ENCODE results near the gene CYP11A1. TPM values are rescaled to one million over a fixed set of nuclear protein-coding genes. Genes with fewer than 3 reads are reported as not detected.
"Not testable (repeated sequence)": the region's sequence is repeated elsewhere in the genome, so short reads cannot be mapped to it uniquely, and the experiment has no call there.

The CYP11A1 gene
- polyA plus RNA-seq, 3 donors: 1.00 to 1.2 (median 1.1) TPM

DNA sequence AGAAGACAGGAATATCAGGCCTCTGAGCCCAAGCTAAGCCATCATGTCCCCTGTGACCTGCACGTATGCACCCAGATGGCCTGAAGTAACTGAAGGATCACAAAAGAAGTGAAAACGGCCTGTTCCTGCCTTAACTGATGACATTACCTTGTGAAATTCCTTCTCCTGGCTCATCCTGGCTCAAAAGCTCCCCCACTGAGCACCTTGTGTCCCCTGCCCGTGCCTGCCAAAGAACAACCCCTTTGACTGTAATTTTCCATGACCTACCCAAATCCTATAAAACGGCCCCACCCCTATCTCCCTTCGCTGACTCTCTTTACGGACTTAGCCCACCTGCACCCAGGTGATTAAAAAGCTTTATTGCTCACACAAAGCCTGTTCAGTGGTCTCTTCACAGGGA, 8.1 kb downstream of the CYP11A1 start:
- DNase-seq (ENCODE audit: extremely low read depth in 1 of 11, low read depth in 9 of 11, low spot score in 4 of 11): not testable (repeated sequence)

GRCh38 chr15:74357514-74357913, 9.9 kb downstream of the CYP11A1 start:
- DNase-seq (ENCODE audit: extremely low read depth in 1 of 11, low read depth in 9 of 11, low spot score in 4 of 11): not testable (repeated sequence)

DNA sequence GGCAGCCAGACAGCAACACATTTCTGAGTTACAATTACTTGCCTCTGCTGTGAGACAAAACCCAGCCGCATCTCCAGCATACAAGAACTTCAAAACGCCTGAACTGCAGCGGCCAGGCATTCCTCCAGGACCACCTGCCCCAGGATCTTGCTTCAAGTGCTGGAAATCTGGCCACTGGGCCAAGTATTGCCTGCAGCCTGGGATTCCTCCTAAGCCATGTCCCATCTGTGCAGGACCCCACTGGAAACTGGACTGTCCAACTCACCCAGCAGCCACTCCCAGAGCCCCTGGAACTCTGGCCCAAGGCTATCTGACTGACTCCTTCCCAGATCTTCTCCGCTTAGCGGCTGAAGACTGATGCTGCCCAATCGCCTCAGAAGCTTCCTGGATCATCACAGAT, 11.4 kb downstream of the CYP11A1 start:
- DNase-seq (ENCODE audit: extremely low read depth in 1 of 11, low read depth in 9 of 11, low spot score in 4 of 11): not testable (repeated sequence)

DNA sequence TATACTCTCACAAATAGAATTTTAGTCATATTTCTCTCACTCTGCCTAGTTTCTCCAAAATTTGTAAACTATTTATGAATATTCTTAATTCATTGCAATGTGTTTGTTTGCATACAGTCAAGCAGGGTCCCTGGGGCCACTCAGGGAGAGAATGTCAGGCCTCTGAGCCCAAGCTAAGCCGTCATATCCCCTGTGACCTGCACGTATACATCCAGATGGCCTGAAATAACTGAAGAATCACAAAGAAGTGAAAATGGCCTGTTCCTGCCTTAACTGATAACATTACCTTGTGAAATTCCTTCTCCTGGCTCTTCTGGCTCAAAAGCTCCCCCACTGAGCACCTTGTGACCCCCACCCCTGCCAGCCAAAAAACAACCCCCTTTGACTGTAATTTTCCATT, 13.5 kb downstream of the CYP11A1 start:
- DNase-seq (ENCODE audit: extremely low read depth in 1 of 11, low read depth in 9 of 11, low spot score in 4 of 11): not testable (repeated sequence)

- DNase-seq (ENCODE audit: extremely low read depth in 1 of 11, low read depth in 9 of 11, low spot score in 4 of 11): no peak
Observed at GRCh38 chr15:74352393-74352910, 15.0 kb downstream of the CYP11A1 start.

DNA sequence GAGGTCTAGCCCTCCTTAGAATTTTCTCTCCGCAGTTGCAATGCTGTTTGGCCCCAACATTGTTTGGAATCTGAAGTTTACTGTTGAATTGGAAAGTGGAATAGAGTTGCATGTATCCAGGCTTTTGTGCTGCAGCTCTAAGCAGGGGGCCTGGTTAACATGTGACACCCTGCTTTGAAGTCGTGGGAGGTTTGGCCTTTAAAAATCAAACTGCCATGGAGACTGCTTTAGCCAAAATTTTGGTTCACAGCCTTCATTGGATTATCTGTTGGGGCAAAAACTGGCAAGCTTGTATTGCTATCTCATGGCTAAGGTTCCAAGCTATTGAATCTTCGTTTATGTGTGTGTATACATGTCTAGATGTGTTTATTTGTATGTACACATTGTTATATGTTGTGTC, 15.8 kb downstream of the CYP11A1 start:
- DNase-seq (ENCODE audit: extremely low read depth in 1 of 11, low read depth in 9 of 11, low spot score in 4 of 11): no peak

DNA sequence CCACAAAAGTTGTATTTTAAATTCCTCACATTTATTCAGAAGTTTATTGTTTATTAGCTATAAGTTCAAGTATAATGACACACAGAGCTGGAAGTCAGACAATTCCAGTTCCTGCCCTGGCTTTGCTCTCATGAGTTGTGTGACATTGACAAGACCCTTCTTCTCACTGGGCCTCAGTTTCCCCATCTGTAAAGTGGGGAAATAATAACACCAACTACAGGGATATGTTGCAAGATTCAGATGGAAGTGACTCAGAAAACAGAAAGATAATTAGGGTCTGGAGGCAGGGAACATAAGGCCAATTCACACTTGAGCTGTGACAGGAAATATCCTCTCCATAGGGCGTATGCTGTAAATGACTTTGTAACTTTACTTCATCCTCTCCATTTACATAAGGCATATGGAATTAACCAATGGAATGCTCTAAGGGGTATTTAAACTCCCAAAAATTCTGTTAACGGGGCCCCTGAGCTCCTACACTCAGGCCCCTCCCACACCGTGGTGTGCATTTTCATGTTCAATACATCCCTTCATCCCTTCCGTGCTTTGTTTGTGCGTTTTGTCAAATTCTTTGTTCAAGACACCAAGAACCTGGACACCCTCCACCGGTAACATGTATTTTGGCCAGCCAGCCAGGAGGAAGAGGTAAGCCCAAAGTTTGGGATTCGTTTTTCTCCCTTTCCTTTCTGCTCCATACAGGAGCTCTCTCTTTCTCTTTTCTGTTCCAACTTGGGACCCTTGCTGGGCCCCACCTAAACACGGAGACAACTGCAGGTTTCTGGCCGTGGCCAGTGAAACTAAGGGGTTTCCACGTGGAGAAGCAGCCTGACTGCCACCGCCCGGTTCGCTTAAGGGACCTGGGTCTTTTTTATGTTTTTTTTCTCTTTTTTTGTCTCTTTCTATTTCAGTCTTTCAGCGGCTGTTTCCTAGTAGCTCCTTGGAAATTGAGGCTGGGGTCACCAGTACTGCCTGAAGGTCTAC, 16.9 kb downstream of the CYP11A1 start:
- DNase-seq (ENCODE audit: extremely low read depth in 1 of 11, low read depth in 9 of 11, low spot score in 4 of 11): no peak

DNA sequence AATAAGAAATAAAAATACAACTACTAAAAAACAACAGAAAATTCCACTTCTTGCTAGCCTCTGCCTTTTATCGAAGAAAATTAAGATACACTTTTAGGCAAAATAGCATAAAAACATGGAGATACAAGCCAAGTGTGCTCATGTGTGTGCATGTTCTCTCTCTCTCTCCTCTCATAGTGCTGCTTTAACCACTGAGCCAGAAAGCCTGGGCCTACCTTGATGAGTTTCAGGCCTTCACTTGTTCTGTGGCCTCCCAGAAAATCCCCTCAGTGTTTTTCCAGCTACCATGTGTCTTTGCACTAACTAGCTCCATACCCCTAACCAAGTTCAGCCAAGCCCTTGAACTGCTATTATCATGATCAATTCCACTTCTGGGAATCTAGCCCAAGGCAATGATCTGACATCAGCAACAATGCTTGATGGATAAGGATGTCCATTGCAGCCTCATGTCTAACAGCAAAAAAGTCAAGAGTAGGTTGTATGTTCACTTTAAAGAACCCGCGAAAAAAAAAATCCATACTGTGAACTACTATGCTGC, 18.1 kb downstream of the CYP11A1 start:
- no peak for DNase-seq (ENCODE audit: extremely low read depth in 1 of 11, low read depth in 9 of 11, low spot score in 4 of 11)

GRCh38 chr15:74347757-74348250, 19.6 kb downstream of the CYP11A1 start:
- no peak for DNase-seq (ENCODE audit: extremely low read depth in 1 of 11, low read depth in 9 of 11, low spot score in 4 of 11)

GRCh38 chr15:74345051-74345450, 22.4 kb downstream of the CYP11A1 start:
- DNase-seq (ENCODE audit: extremely low read depth in 1 of 11, low read depth in 9 of 11, low spot score in 4 of 11): no peak

- DNase-seq (ENCODE audit: extremely low read depth in 1 of 11, low read depth in 9 of 11, low spot score in 4 of 11): no peak
Observed at GRCh38 chr15:74343797-74344127, 23.7 kb downstream of the CYP11A1 start.

GRCh38 chr15:74343127-74343796, 24.2 kb downstream of the CYP11A1 start:
- DNase-seq (ENCODE audit: extremely low read depth in 1 of 11, low read depth in 9 of 11, low spot score in 4 of 11): no peak

GRCh38 chr15:74340150-74340549, 27.3 kb downstream of the CYP11A1 start:
- no peak for DNase-seq (ENCODE audit: extremely low read depth in 1 of 11, low read depth in 9 of 11, low spot score in 4 of 11)

GRCh38 chr15:74339371-74339770, 28.1 kb downstream of the CYP11A1 start:
- no peak for DNase-seq (ENCODE audit: extremely low read depth in 1 of 11, low read depth in 9 of 11, low spot score in 4 of 11)

DNA sequence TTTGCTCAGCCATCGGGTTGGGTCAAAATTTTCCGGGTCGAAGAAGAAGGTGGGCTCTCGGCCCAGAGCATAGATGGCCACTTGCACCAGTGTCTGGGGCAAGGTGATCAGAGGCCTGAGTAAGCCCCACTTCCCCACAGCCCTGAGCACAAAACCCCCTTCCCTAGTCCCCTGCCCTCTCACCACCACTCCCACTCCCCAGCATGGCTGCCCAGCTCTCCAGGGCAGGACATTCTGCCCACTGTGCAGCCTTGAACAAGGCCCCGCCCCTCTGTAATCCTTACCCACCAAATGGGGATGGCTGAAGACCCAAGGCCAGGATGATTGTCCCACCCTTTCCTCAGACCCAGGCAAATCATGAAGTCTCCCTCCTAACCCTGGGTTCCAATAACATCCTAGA, 28.8 kb downstream of the CYP11A1 start:
- no peak for DNase-seq (ENCODE audit: extremely low read depth in 1 of 11, low read depth in 9 of 11, low spot score in 4 of 11)

DNA sequence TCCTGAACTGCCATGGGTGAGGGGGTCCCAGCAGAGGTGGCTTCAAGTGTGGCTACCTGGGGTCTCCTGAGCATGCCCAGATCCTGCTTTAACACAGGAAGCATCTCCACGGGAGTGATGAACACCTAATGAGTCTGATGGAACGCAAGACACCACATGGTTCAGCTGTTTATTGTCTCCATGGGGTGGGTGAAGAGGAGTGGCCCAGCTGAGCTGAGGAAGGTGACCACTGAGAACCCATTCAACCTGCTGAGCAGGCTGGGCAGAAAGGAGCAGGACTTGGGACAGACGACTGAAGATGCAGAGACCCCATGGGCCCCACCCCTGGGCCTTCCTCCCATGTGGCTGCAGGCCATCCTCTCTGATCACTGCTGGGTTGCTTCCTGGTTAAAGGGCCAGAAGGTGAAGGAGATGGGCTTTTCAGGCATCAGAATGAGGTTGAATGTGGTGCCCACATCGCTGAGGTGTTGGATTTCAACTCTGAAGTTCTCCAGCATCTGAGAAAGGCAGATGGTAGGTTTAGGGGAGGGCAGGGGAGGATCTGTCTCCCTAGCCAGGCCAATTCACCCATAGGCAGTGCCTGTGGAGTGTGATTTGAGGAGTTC, 29.7 kb downstream of the CYP11A1 start:
- no peak for DNase-seq (ENCODE audit: extremely low read depth in 1 of 11, low read depth in 9 of 11, low spot score in 4 of 11)

DNA sequence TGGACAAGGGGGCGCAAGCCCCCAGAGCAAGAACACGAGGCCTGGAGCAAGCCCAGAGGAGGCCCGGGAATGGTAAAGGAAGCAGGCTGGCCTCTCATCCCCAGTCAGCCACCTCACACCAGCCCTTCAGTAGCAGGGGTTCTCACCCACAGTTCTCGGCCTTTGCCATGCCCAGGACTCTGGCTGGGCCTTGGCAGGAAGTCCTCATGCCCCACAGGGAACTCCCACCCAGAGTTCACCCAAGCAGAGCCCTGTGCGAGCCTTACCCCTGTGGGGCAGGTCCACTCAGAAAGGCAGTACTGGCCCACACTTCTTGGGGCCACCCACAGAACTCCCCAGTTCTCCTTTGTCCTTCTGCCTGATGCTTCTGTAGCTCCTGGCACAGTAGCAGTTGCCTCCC, 30.3 kb downstream of the CYP11A1 start:
- no peak for DNase-seq (ENCODE audit: extremely low read depth in 1 of 11, low read depth in 9 of 11, low spot score in 4 of 11)

DNA sequence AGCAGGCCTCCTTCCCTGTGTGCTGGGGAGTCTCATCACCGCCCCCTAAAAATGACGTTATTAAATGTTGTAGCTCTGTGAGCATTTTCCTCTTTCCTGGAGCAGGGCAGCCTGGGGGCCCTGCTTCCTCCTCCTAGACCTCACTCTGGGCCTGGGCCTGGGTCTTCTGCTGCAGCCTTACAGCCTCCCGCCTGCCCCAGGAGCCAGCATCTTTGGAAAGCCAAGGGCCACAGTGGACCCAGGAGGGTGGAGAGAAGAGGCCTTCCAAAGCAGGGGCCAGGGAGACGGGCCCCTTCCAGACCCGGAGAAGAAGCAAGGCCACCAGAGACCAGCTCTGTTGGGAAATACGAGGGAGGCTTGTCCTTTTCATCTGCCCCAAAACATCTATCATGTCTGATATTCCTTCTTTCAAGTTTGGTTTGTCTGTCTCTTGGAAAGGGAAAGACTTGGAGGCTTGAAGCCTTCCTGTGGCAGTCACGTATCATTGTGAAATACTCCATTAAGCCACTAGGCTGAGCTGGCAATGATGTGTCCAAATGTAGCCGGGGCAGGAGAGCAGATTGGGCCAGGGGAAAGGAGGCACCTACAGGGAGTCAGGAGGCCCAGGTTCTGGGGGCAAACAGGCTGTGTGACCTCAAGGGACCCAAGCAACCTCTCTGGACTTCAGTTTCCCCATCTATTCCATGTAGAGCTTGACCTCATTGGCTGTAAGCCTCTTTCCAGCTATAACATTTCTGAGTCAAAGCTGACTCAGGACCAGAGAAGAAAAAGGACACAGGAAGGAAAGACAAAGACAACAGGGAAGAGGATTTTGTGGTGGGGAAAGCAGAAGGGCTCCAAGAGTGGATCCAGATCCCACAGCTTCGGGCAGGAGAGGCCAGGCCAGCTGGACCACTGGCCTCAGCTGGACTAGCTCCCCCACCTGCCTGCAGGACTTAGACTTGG, 31.1 kb downstream of the CYP11A1 start:
- DNase-seq (ENCODE audit: extremely low read depth in 1 of 11, low read depth in 9 of 11, low spot score in 4 of 11): no peak
